Suprapubic skin (tissue), 3 donors: Measurements from ENCODE around the gene KBTBD12.

ENCODE experiments used
- POLR2A ChIP-seq, 2 donors: fragments of 450-650 bp; IDR thresholded peaks; one replicate each; pipeline ENCODE4 v1.6.1; 2017; ENCODE audit warnings: antibody characterized with exemption in 2 of 2, mild to moderate bottlenecking in 2 of 2, moderate library complexity in 2 of 2
- TF ChIP-seq, protein P1 (sequence below), 2 donors: fragments of 200-600 bp in 1 of 2; fragments of 450-650 bp in 1 of 2; sonication (generic) in 1 of 2; IDR thresholded peaks; one replicate each; pipeline ENCODE4 v1.5.1; 2016 to 2019; ENCODE audit warnings: antibody characterized with exemption in 2 of 2, mild to moderate bottlenecking in 1 of 2, moderate library complexity in 1 of 2

DNA sequence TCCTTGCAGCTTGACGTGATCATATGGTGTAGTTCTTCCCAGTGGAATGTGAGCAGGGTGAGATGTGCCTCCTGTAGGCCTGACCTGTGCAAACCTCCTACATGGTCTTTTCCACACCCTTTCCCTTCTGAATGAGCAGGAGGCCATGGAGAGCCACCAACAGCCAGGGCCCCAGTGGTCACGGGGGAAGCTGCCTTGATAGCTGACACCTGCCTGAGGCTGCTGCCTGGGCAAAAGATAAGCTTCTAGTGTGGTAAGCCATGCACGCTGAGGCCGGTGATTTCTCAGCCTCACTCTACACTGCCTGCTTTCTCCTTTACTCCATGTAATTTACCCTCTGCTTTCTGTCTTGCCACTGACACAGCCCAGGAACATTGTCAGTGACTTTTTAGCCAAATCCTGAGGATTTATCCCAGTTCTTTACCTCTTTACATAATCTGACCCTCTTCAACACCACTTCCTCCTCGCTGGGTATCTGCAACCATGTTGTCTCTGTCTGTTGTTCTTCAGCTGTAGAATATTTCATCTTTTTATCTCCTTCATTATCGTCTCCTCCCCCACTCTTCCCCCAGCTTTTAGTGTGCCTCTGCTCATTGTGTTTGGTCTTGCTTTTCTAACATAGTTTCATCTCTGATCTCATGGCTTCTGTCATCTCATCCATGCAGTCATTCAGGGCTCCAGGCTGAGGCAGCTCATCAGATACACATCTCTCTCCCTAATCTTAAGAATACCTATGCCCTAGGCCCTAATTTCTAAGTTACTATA, 11.2 kb upstream of the KBTBD12 start:
- no peak for TF ChIP-seq POLR2A (IDR thresholded peaks at IDR 0.05)
- TF ChIP-seq, protein P1, sequence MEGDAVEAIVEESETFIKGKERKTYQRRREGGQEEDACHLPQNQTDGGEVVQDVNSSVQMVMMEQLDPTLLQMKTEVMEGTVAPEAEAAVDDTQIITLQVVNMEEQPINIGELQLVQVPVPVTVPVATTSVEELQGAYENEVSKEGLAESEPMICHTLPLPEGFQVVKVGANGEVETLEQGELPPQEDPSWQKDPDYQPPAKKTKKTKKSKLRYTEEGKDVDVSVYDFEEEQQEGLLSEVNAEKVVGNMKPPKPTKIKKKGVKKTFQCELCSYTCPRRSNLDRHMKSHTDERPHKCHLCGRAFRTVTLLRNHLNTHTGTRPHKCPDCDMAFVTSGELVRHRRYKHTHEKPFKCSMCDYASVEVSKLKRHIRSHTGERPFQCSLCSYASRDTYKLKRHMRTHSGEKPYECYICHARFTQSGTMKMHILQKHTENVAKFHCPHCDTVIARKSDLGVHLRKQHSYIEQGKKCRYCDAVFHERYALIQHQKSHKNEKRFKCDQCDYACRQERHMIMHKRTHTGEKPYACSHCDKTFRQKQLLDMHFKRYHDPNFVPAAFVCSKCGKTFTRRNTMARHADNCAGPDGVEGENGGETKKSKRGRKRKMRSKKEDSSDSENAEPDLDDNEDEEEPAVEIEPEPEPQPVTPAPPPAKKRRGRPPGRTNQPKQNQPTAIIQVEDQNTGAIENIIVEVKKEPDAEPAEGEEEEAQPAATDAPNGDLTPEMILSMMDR (IDR thresholded peaks at IDR 0.05), result no peak
